Testis (tissue), 2 donors: ENCODE results near the gene ZNF736.
"Not testable (repeated sequence)": the region's sequence is repeated elsewhere in the genome, so short reads cannot be mapped to it uniquely, and the experiment has no call there.

ENCODE experiments used
- POLR2A ChIP-seq: fragments of 450-650 bp; IDR thresholded peaks from one replicate; pipeline ENCODE4 v1.6.1; 2017; ENCODE audit warnings: antibody characterized with exemption, mild to moderate bottlenecking, moderate library complexity
- TF ChIP-seq, protein P1 (sequence below), 3 experiments: fragments of 450-650 bp in 2 of 3; fragments of 200-600 bp in 1 of 3; sonication (generic) in 1 of 3; IDR thresholded peaks; one replicate each; pipeline ENCODE4 v1.5.1; 2016 to 2019; ENCODE audit warnings: antibody characterized with exemption in 3 of 3, mild to moderate bottlenecking in 2 of 3, moderate library complexity in 1 of 3

DNA sequence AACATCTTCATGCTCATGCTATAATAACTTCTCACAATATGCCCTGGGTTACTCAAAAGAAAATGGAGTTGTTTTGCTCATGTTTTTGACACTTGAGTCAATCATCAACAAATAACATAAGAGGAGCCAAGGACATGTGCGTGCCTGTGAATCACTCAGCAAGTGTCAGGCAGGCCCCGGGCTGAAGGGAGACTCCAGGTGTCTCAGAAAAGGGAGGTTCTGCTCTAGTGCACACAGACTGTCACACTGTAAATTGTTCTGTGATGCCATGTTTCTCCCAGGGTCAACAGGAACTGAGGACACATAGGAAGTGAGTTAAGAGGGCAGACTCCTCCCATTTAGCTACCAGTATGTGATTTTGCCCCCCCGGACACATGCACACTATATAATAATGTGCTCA is 10.4 kb downstream of the ZNF736 start:
- not testable (repeated sequence) for TF ChIP-seq POLR2A
- TF ChIP-seq, protein P1, sequence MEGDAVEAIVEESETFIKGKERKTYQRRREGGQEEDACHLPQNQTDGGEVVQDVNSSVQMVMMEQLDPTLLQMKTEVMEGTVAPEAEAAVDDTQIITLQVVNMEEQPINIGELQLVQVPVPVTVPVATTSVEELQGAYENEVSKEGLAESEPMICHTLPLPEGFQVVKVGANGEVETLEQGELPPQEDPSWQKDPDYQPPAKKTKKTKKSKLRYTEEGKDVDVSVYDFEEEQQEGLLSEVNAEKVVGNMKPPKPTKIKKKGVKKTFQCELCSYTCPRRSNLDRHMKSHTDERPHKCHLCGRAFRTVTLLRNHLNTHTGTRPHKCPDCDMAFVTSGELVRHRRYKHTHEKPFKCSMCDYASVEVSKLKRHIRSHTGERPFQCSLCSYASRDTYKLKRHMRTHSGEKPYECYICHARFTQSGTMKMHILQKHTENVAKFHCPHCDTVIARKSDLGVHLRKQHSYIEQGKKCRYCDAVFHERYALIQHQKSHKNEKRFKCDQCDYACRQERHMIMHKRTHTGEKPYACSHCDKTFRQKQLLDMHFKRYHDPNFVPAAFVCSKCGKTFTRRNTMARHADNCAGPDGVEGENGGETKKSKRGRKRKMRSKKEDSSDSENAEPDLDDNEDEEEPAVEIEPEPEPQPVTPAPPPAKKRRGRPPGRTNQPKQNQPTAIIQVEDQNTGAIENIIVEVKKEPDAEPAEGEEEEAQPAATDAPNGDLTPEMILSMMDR (IDR thresholded peaks at IDR 0.05), result not testable (repeated sequence)
